ENCODE results near the gene TPD52L3. TPM values are rescaled to one million over a fixed set of nuclear protein-coding genes. Genes with fewer than 3 reads are reported as not detected.

Gene TPD52L3
- not detected for polyA plus RNA-seq (2012; ENCODE audit: insufficient read depth, insufficient read length, low read depth)

DNA sequence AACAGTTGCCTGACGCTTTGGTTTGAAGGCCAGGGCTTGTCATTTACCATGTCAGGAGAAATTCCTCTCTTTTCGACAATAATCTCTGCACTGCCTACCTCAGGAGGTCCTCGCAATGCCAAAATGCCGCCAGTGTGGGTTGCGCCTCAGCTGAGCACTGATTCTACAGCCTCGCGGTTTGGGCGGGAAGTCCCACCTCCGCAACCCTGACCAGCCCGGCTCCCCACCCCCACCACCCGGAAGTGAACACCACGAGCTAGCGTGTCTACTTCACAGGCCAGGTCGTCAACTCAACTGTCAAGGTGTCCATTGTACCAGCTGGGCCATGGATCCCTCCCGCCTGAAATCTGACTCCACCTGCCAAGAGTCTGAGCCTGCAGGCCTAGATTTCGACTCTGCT lies at the start of gene TPD52L3:
TPD52L3 (plus strand) TSS at position 273 of the 400 bp plus-strand sequence. CDS start 221 bp downstream, outside the sequence.
- no peak within 1 kb of the TSS for H3K4me3 ChIP-seq (ENCODE audit: low read depth, low read length)
- H3K4me1 ChIP-seq: no peaks in the 10 kb centered on the region
- no peak for DNase-seq
- no peaks in the 10 kb centered on the region for H3K36me3 ChIP-seq
- TF ChIP-seq, protein P1, sequence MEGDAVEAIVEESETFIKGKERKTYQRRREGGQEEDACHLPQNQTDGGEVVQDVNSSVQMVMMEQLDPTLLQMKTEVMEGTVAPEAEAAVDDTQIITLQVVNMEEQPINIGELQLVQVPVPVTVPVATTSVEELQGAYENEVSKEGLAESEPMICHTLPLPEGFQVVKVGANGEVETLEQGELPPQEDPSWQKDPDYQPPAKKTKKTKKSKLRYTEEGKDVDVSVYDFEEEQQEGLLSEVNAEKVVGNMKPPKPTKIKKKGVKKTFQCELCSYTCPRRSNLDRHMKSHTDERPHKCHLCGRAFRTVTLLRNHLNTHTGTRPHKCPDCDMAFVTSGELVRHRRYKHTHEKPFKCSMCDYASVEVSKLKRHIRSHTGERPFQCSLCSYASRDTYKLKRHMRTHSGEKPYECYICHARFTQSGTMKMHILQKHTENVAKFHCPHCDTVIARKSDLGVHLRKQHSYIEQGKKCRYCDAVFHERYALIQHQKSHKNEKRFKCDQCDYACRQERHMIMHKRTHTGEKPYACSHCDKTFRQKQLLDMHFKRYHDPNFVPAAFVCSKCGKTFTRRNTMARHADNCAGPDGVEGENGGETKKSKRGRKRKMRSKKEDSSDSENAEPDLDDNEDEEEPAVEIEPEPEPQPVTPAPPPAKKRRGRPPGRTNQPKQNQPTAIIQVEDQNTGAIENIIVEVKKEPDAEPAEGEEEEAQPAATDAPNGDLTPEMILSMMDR (IDR thresholded peaks at IDR 0.05; ENCODE audit: low read depth, low read length): no peak
- no peaks in the 10 kb centered on the region for H3K27me3 ChIP-seq
- H3K9me3 ChIP-seq: no peaks in the 10 kb centered on the region

DNA sequence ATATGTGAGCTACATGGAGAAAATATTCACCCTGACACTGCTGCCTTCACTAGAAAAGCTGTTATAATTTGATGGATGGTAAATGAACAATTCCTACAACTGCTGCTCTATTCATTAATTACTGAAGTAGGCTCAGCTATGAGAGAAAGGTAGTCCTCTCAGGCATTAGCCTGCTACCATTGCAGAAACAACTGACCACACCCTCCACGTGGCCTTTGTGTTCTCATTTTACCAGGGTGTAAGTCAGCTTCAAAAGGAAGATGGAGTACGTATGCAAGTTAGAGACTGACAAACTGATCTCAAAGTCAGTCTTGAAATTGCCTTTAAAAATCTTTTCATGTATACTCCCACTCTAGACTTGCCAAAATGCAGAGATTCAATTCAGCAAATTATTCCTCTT lies 26.3 kb upstream of the TPD52L3 start:
- no peak for DNase-seq
- no peaks in the 10 kb centered on the region for H3K4me1 ChIP-seq
- no peaks in the 10 kb centered on the region for H3K27me3 ChIP-seq
- TF ChIP-seq, protein P1 (IDR thresholded peaks at IDR 0.05; ENCODE audit: low read depth, low read length): no peak
- H3K36me3 ChIP-seq: no peaks in the 10 kb centered on the region
- H3K4me3 ChIP-seq (ENCODE audit: low read depth, low read length): no peak overlapping the region
- H3K9me3 ChIP-seq: no peaks in the 10 kb centered on the region

DNA sequence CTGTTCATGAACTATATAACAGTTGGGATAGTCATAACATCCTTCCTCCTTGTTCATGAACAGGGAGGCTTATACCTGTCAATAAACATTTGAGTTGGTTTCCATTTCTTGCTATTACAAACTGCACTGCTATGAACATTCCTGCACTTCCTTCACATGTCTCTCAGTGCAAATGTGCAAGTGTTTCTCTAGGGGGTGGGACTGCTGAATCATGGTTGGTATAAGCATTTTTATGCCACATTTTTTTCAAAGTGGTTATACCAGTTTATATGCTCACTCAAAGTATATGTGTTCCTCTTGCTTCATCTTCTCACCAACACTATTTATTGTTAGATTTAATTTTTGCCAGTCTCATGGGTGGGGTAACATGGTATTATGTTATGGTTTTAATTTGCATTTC lies 25.8 kb upstream of the TPD52L3 start:
- H3K4me3 ChIP-seq (ENCODE audit: low read depth, low read length): no peak overlapping the region
- TF ChIP-seq, protein P1 (IDR thresholded peaks at IDR 0.05; ENCODE audit: low read depth, low read length): no peak
- no peaks in the 10 kb centered on the region for H3K27me3 ChIP-seq
- no peak for DNase-seq
- H3K36me3 ChIP-seq: no peaks in the 10 kb centered on the region
- no peaks in the 10 kb centered on the region for H3K4me1 ChIP-seq
- H3K9me3 ChIP-seq: no peaks in the 10 kb centered on the region

DNA sequence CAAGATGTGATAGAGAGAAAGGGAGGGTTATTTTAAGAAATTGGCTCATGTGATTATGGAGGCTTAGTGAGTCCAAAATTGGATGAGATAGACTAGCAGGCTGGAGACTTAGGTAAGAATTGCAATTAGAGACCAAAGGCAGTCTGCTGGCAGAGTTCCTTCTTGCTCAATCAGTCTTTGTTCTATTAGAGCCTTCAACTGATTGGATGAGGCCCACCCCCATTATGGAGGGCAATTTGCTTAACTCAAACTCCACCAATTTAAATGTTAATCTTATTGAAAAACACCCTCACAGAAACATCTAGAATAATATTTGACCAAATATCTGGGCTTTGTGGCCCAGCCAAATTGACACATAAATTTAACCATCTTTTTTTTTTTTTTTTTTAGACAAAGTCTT lies 23.9 kb upstream of the TPD52L3 start:
- Histone ChIP-seq H3K36me3 (no peaks in the 10 kb centered on the region), H3K27me3 (no peaks in the 10 kb centered on the region), H3K9me3 (no peaks in the 10 kb centered on the region), H3K4me3 (ENCODE audit: low read depth, low read length) (no peak overlapping the region), H3K4me1 (no peaks in the 10 kb centered on the region)
- DNase-seq: no peak
- TF ChIP-seq, protein P1 (IDR thresholded peaks at IDR 0.05; ENCODE audit: low read depth, low read length): no peak

DNA sequence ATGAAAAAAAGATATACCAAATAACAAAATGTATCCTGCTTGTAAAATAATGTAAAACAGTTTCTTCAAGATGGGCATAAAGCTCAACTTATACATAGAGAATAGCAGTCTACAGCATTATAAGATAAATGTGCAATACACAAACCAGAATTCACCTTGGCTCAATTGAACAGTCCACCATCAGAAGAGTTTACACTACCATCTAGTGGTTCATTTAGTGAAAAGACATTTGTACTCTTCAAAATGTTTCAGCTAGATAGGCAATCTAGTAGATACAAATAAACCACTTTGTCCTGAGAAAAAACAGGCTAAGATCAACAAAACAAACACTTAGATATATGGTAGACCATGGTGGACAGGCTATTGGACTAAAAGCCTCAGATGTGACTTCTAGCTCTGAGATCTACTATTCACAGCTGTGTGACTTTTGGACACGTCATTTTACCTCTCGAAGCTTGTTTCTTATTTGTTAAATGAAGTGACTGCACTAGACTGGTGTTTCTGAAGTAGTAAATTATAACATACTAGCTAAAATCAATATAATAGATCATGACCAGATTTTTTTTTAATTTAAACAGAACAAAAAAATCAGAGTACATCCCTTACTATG lies 22.1 kb upstream of the TPD52L3 start:
- Histone ChIP-seq H3K4me1 (no peaks in the 10 kb centered on the region), H3K36me3 (no peaks in the 10 kb centered on the region), H3K27me3 (no peaks in the 10 kb centered on the region), H3K4me3 (ENCODE audit: low read depth, low read length) (no peak overlapping the region), H3K9me3 (no peaks in the 10 kb centered on the region)
- DNase-seq: no peak
- TF ChIP-seq, protein P1 (IDR thresholded peaks at IDR 0.05; ENCODE audit: low read depth, low read length): peak; percentile 51

DNA sequence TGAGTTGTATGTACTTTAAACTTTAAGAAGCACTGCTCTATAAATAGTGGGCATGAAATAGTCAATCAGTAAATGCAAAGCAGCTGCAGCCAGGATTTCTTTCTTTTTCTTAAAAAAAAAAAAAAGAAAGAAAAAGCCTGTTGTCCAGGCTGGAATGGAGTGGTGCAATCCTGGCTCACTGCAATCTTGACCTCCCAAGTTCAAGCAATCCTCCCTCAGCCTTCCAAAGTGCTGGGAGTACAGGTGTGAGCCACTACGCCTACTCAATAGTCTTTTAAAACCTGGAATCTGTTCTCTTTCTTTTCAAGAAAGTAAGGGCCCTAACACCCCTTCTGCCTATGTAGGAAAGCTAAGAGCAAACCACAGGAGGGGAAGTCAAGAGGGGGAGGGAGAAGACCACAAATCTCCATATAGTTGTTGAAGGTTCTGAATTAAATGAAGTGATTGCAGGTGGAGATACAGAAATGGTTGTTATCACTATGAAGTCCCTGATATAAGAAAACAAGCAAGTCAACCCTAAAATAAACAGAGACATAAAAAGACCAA lies 20.6 kb upstream of the TPD52L3 start:
- TF ChIP-seq, protein P1 (IDR thresholded peaks at IDR 0.05; ENCODE audit: low read depth, low read length): no peak
- H3K9me3 ChIP-seq: no peaks in the 10 kb centered on the region

More for the DNA sequence above, 20.6 kb upstream of the TPD52L3 start:
- Histone ChIP-seq H3K36me3 (no peaks in the 10 kb centered on the region), H3K4me1 (no peaks in the 10 kb centered on the region), H3K4me3 (ENCODE audit: low read depth, low read length) (no peak overlapping the region), H3K27me3 (no peaks in the 10 kb centered on the region)
- DNase-seq: no peak

Data from BE2C (cell line).